ENCODE results near the gene OR9A2. TPM values are rescaled to one million over a fixed set of nuclear protein-coding genes. Genes with fewer than 3 reads are reported as not detected.
"Not testable (repeated sequence)": the region's sequence is repeated elsewhere in the genome, so short reads cannot be mapped to it uniquely, and the experiment has no call there.

The OR9A2 gene
- total RNA-seq, 4 donors from 2014 or later: not detected

DNA sequence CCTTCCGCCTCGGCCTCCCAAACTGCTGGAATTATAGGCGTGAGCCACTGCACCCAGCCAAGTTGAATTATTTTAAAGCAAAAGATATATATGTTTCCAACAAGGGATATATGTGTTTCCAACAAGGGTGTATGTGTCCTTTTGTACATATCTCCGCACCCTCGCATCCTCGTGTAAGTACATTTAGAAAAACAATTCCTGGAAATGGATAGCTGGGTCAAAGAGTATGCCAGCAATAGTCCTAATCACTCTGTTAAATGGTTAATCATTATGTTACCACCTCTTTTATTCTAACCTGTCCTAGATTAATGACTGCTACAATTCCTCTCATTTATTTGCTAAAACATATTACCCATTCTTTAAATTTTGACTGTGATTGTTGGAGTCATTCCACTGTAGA is 28.0 kb downstream of the OR9A2 start:
- TF ChIP-seq POLR2A (IDR thresholded peaks at IDR 0.05) (no peak), EP300 (IDR thresholded peaks at IDR 0.05) (no peak), POLR2AphosphoS5 (IDR thresholded peaks at IDR 0.05) (no peak)
- TF ChIP-seq, protein P1, sequence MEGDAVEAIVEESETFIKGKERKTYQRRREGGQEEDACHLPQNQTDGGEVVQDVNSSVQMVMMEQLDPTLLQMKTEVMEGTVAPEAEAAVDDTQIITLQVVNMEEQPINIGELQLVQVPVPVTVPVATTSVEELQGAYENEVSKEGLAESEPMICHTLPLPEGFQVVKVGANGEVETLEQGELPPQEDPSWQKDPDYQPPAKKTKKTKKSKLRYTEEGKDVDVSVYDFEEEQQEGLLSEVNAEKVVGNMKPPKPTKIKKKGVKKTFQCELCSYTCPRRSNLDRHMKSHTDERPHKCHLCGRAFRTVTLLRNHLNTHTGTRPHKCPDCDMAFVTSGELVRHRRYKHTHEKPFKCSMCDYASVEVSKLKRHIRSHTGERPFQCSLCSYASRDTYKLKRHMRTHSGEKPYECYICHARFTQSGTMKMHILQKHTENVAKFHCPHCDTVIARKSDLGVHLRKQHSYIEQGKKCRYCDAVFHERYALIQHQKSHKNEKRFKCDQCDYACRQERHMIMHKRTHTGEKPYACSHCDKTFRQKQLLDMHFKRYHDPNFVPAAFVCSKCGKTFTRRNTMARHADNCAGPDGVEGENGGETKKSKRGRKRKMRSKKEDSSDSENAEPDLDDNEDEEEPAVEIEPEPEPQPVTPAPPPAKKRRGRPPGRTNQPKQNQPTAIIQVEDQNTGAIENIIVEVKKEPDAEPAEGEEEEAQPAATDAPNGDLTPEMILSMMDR (IDR thresholded peaks at IDR 0.05): no peak
- H3K27ac ChIP-seq: no peak overlapping the region
- H3K4me1 ChIP-seq: no peaks in the 10 kb centered on the region
- H3K4me3 ChIP-seq: no peak overlapping the region
- 76 to 83% methylated on average over 3 to 6 of the region's 6 CpGs for WGBS, 2 donors (ENCODE audit: low coverage in 1 of 2)
- no peaks in the 10 kb centered on the region for H3K36me3 ChIP-seq
- peaks cover 0 to 12% (median 0%) of the 10 kb centered on the region in 3 donors for H3K9me3 ChIP-seq
- no peak for ATAC-seq
- H3K27me3 ChIP-seq: no peaks in the 10 kb centered on the region

DNA sequence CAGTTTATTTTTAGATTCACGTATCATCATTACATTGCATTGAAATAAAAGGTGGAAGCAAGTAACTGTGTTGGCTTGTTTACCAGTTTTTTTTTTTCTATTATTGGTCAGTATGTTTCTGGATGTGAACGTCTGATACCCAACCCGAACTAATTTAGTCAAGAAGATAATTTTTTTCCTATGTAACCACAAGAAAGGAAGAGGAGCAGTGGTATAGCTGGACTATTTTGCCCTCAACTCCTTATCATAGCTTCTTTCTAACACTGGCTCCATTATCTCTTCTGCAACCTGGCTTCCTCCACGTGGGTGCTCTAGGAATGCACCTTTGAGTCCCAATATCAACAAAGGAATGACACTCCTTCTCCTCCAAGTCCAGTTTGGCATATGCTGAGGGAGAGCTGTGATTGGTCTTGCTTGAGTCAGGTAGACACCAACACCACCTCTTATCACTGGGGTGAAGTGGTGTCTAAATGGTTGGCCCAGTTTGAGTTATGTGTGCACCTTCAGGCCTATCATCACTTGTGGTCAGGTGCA is 29.4 kb downstream of the OR9A2 start:
- ATAC-seq: no peak
- no peaks in the 10 kb centered on the region for H3K4me1 ChIP-seq
- no peaks in the 10 kb centered on the region for H3K36me3 ChIP-seq
- H3K27me3 ChIP-seq: peaks cover 3% of the 10 kb centered on the region
- TF ChIP-seq POLR2A (IDR thresholded peaks at IDR 0.05) (no peak), EP300 (IDR thresholded peaks at IDR 0.05) (no peak), POLR2AphosphoS5 (IDR thresholded peaks at IDR 0.05) (no peak)
- TF ChIP-seq, protein P1 (IDR thresholded peaks at IDR 0.05): no peak
- WGBS, 2 donors (ENCODE audit: low coverage in 1 of 2): 61 to 83% methylated on average over 1 to 4 of the region's 4 CpGs
- no peak overlapping the region for H3K4me3 ChIP-seq
- no peak overlapping the region for H3K27ac ChIP-seq
- H3K9me3 ChIP-seq: peaks cover 0 to 12% (median 0%) of the 10 kb centered on the region in 3 donors

DNA sequence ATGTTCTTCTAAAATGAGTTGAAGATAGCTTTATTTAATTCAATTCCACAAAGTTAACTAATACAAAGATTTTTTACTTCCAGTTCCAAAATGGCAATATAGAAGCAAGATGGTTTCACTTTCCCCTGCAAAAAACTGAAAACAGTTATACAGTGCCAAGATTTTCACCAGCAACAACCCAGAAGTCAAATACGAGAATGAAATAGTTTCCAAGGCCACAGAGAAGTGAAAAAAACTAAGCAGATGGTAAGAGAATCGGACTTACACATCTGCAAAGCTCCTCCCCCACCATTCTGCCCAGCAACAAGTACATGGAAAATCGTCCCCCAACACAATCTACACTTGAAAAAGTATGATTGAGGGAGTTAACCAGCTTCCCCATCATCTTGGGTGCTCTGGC is 34.5 kb downstream of the OR9A2 start:
- Histone ChIP-seq H3K9me3 (no peaks in the 10 kb centered on the region), H3K36me3 (no peaks in the 10 kb centered on the region), H3K4me3 (no peak overlapping the region), H3K27ac (no peak overlapping the region), H3K27me3 (peaks cover 3% of the 10 kb centered on the region), H3K4me1 (no peaks in the 10 kb centered on the region)
- WGBS, 2 donors (ENCODE audit: low coverage in 1 of 2): 27 to 61% methylated on average over 3 of the region's 3 CpGs
- no peak for ATAC-seq
- TF ChIP-seq POLR2AphosphoS5 (IDR thresholded peaks at IDR 0.05) (no peak), EP300 (IDR thresholded peaks at IDR 0.05) (no peak), POLR2A (IDR thresholded peaks at IDR 0.05) (no peak)
- TF ChIP-seq, protein P1 (IDR thresholded peaks at IDR 0.05): no peak

DNA sequence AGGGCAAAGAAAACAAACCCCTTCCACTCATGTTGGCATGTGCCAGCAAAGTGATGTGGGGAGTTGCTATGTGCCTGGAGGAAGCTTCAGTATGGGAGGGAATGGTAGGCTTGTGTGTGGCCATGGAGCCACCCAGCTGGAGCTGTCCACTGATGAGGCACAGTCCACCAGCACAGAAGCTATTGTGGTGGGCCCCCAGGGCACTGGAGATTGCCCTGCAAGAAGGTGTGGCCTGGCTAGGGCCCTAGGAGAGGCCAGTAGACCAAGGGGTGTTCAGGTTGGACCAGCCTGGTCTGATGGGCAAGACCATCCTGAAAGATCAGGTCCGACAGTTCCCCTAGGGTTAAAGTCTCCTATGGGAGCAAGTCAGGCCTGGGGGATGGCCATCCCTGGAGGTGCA is 42.6 kb downstream of the OR9A2 start:
- no peak for ATAC-seq
- TF ChIP-seq, protein P1 (IDR thresholded peaks at IDR 0.05): no peak
- no peak for TF ChIP-seq POLR2A (IDR thresholded peaks at IDR 0.05)
- Histone ChIP-seq H3K36me3 (no peaks in the 10 kb centered on the region), H3K9me3 (peaks cover 0 to 17% (median 0%) of the 10 kb centered on the region in 3 donors), H3K4me1 (no peaks in the 10 kb centered on the region), H3K4me3 (no peak overlapping the region), H3K27ac (no peak overlapping the region), H3K27me3 (no peaks in the 10 kb centered on the region)
- WGBS, 2 donors (ENCODE audit: low coverage in 1 of 2): no CpG with 5 or more reads among the region's 1 CpG

DNA sequence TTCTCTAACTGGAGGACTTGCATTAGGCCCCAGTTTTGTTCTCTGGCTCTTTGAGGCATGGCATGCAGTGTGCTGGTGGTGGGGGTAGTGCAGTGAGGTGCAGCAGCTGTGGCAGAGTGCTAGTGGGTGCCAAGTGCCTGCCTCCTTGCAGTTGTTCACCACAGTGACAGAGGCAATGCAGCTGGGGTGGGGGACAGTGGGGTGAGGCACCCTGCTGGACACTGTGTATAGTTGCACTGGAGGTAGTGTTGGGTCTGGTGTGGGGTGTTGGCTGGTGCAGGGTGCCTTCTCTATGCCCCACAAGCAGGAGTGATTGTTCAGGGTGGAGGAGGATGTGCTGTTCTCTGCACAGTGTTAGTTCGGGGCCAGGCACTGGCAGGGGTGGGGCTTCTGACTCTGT is 43.1 kb downstream of the OR9A2 start:
- Histone ChIP-seq H3K4me1 (no peaks in the 10 kb centered on the region), H3K27ac (no peak overlapping the region), H3K36me3 (no peaks in the 10 kb centered on the region), H3K27me3 (no peaks in the 10 kb centered on the region), H3K4me3 (no peak overlapping the region), H3K9me3 (peaks cover 0 to 22% (median 0%) of the 10 kb centered on the region in 3 donors)
- WGBS, 2 donors (ENCODE audit: low coverage in 1 of 2): no CpG with 5 or more reads among the region's 1 CpG
- no peak for TF ChIP-seq EP300 (IDR thresholded peaks at IDR 0.05)
- TF ChIP-seq, protein P1 (IDR thresholded peaks at IDR 0.05): no peak
- no peak for ATAC-seq

DNA sequence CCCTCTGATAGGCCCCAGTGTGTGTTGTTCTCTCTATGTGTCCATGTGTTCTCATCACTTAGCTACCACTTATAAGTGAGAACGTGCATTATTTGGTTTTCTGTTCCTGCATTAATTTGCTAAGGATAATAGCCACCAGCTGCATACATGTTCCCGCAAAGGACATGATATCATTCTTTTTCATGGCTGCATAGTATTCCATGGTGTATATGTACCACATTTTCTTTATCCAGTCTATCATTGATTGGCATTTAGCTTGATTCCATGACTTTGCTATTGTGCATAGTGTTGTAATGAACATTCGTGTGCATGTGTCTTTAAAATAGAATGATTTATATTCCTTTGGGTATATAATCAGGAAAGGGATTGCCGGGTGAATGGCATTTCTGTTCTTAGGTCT is 48.5 kb downstream of the OR9A2 start:
- not testable (repeated sequence) for H3K27ac ChIP-seq, H3K36me3 ChIP-seq
- WGBS, 2 donors (ENCODE audit: low coverage in 1 of 2): 78 to 79% methylated on average over 4 of the region's 4 CpGs

More for the DNA sequence above, 48.5 kb downstream of the OR9A2 start:
- not testable (repeated sequence) for ATAC-seq, H3K27me3 ChIP-seq, H3K4me1 ChIP-seq, H3K4me3 ChIP-seq
- H3K9me3 ChIP-seq: peaks cover 0 to 29% (median 0%) of the 10 kb centered on the region in 3 donors

Measured in gastroesophageal sphincter (tissue), 4 donors.